GM18909 (cell line): ENCODE data around the gene MTOR.
A peak's percentile ranks its signal among the peaks of the same experiment; 100 is the strongest.
"Not testable (repeated sequence)": the region's sequence is repeated elsewhere in the genome, so short reads cannot be mapped to it uniquely, and the experiment has no call there.

ENCODE experiments used
- ATAC-seq: cut with Tn5 transposase; IDR thresholded peaks from one replicate; pipeline ENCODE4 v1.9.1; 2021; ENCODE audit warnings: mild to moderate bottlenecking; ENCODE audit not compliant: unreplicated experiment, poor library complexity

The MTOR gene

GRCh38 chr1:11070876-11071275, 191.5 kb downstream of the MTOR start:
- ATAC-seq, result no peak

GRCh38 chr1:11068600-11069473, 193.5 kb downstream of the MTOR start:
- no peak for ATAC-seq

- no peak for ATAC-seq
Measured at GRCh38 chr1:11067716-11068599, 194.4 kb downstream of the MTOR start.

GRCh38 chr1:11065796-11066195, 196.6 kb downstream of the MTOR start:
- ATAC-seq, result no peak

- no peak for ATAC-seq
Measured at GRCh38 chr1:11064942-11065341, 197.4 kb downstream of the MTOR start.

GRCh38 chr1:11063937-11064537, 198.3 kb downstream of the MTOR start:
- not testable (repeated sequence) for ATAC-seq

- no peak for ATAC-seq
Measured at GRCh38 chr1:11062965-11063401, 199.4 kb downstream of the MTOR start.

GRCh38 chr1:11061652-11062365, 200.5 kb downstream of the MTOR start:
- ATAC-seq, result no peak

- ATAC-seq, result peak; percentile 88
Measured at GRCh38 chr1:11059968-11060830, 202.2 kb downstream of the MTOR start, which contains the start of gene SRM. SRM (minus strand) TSS chr1:11060018; CDS start chr1:11059943, 75 bp downstream.

- peak; percentile 30 for ATAC-seq
Measured at GRCh38 chr1:11059155-11059967, 203.0 kb downstream of the MTOR start.

GRCh38 chr1:11058595-11059154, 203.7 kb downstream of the MTOR start:
- ATAC-seq, result no peak

- ATAC-seq, result no peak
Measured at GRCh38 chr1:11058026-11058425, 204.3 kb downstream of the MTOR start.

GRCh38 chr1:11057477-11057876, 204.9 kb downstream of the MTOR start:
- ATAC-seq, result no peak
